ENCODE measurements around the gene CLN6.

CLN6 gene

DNA sequence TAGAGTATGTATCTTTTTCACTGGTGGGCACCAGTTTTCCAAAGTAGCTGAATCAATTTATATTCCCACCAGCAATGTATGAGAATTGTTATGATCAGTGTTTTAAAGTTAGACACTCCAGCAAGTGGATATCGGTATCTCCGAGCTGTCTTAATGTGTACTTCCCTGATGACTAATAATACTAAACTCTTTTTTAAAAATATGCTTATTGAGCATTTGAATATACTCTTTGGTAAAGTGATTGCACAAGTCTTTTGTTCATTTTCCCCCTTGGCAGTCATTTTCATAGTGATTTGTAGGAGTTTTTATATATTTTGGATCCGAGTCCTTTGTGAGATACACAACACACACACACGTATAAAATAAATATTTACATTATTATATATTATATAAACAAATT lies 35.6 kb upstream of the CLN6 start:
- H3K27me3 ChIP-seq (ENCODE audit: insufficient read depth, low read length, poor library complexity, severe bottlenecking), result peaks cover 13% of the 10 kb centered on the region
- no peak overlapping the region for H3K9ac ChIP-seq (ENCODE audit: low read depth, low read length, poor library complexity, severe bottlenecking)
- no peaks in the 10 kb centered on the region for H3K36me3 ChIP-seq (ENCODE audit: insufficient read depth, low read length)
- H2AFZ ChIP-seq (ENCODE audit: low read length), result no peak overlapping the region
- no peaks in the 10 kb centered on the region for H3F3A ChIP-seq (ENCODE audit: low read depth)
- H3K4me3 ChIP-seq (ENCODE audit: low read length, poor library complexity, severe bottlenecking), result no peak overlapping the region
- H3K4me2 ChIP-seq (ENCODE audit: low read depth, low read length, poor library complexity, severe bottlenecking), result no peak overlapping the region
- H3K9me3 ChIP-seq (ENCODE audit: insufficient read depth, low read depth, low read length), result no peaks in the 10 kb centered on the region
- no peaks in the 10 kb centered on the region for H3K4me1 ChIP-seq (ENCODE audit: insufficient read depth, low read length, poor library complexity, severe bottlenecking)
- no peaks in the 10 kb centered on the region for H3K9me2 ChIP-seq (replicated peaks; ENCODE audit: low read depth, low read length)
- H3K79me2 ChIP-seq (ENCODE audit: insufficient read depth, low read length), result no peaks in the 10 kb centered on the region
- TF ChIP-seq EZH2phosphoT487 (IDR thresholded peaks at IDR 0.05; ENCODE audit: borderline replicate concordance), result no peak
- TF ChIP-seq, protein P1, sequence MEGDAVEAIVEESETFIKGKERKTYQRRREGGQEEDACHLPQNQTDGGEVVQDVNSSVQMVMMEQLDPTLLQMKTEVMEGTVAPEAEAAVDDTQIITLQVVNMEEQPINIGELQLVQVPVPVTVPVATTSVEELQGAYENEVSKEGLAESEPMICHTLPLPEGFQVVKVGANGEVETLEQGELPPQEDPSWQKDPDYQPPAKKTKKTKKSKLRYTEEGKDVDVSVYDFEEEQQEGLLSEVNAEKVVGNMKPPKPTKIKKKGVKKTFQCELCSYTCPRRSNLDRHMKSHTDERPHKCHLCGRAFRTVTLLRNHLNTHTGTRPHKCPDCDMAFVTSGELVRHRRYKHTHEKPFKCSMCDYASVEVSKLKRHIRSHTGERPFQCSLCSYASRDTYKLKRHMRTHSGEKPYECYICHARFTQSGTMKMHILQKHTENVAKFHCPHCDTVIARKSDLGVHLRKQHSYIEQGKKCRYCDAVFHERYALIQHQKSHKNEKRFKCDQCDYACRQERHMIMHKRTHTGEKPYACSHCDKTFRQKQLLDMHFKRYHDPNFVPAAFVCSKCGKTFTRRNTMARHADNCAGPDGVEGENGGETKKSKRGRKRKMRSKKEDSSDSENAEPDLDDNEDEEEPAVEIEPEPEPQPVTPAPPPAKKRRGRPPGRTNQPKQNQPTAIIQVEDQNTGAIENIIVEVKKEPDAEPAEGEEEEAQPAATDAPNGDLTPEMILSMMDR (conservative IDR thresholded peaks at IDR 0.05; ENCODE audit: low read length), result no peak
- no peaks in the 10 kb centered on the region for H4K20me1 ChIP-seq (ENCODE audit: insufficient read depth, low read length, poor library complexity, severe bottlenecking)

DNA sequence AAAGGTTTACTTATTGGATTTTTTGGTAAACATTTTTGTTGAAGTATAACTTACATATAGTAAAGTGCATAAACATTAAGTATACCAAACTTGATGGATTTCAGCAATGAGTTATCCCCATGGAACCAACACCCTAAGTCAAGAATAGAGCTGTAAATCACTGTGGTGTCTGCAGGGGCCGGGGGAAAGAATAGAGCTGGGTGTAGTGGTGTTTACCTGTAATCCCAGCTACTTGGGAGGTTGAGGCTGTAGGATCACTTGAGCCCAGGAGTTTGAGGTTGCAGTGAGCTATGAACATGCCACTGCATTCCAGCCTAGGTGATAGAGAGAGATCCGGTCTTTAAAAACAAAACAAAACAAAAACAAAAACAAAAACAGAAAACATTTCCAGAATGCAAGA lies 34.8 kb upstream of the CLN6 start:
- Histone ChIP-seq H2AFZ (ENCODE audit: low read length) (no peak overlapping the region), H3K9ac (ENCODE audit: low read depth, low read length, poor library complexity, severe bottlenecking) (no peak overlapping the region), H3K79me2 (ENCODE audit: insufficient read depth, low read length) (no peaks in the 10 kb centered on the region), H3K9me2 (replicated peaks; ENCODE audit: low read depth, low read length) (no peaks in the 10 kb centered on the region), H3K4me2 (ENCODE audit: low read depth, low read length, poor library complexity, severe bottlenecking) (no peak overlapping the region), H3K9me3 (ENCODE audit: insufficient read depth, low read depth, low read length) (no peaks in the 10 kb centered on the region), H3K27me3 (ENCODE audit: insufficient read depth, low read length, poor library complexity, severe bottlenecking) (peaks cover 13% of the 10 kb centered on the region), H4K20me1 (ENCODE audit: insufficient read depth, low read length, poor library complexity, severe bottlenecking) (no peaks in the 10 kb centered on the region), H3K36me3 (ENCODE audit: insufficient read depth, low read length) (no peaks in the 10 kb centered on the region), H3K4me3 (ENCODE audit: low read length, poor library complexity, severe bottlenecking) (no peak overlapping the region), H3F3A (ENCODE audit: low read depth) (no peaks in the 10 kb centered on the region), H3K4me1 (ENCODE audit: insufficient read depth, low read length, poor library complexity, severe bottlenecking) (no peaks in the 10 kb centered on the region)
- TF ChIP-seq EZH2phosphoT487 (IDR thresholded peaks at IDR 0.05; ENCODE audit: borderline replicate concordance), result no peak
- TF ChIP-seq, protein P1 (conservative IDR thresholded peaks at IDR 0.05; ENCODE audit: low read length), result no peak

DNA sequence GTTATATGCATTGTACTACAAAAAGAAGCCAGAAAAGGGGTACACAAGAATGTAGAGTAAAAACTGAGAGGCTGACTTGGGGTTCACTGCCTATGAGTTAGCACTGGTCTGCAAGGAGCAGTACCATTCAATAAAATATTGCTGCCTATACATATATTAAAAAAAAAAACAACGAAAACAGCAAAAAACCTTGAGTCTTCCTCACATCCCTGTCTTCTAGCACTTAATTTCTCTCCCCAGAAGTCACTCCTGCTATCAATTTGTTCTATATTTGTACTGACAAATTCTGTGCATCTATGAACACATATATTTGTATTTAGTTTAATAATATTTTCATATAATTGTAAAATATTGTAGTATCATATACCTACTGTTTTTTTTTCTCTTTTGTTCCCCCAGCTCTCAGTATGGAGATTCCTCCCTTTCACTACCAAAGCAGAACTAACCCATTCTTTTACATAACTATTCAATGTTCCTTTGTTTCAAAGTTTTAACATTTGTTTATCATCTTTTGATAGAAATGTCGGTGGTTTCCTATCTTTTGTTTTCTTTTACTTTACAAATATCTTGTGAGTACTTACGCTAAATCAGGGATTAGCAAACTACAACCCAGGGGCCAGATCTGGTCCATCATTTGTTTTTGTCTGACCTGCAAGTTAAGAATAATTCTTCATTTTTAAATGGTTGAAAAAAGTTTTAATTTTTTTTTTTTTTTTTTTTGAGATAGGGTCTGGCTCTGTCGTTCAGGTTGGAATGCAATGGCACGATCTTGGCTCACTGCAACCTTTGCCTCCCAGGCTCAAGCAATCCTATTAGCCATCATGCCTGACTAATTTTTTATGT lies 33.2 kb upstream of the CLN6 start:
- H3K4me2 ChIP-seq (ENCODE audit: low read depth, low read length, poor library complexity, severe bottlenecking), result no peak overlapping the region
- H3K4me3 ChIP-seq (ENCODE audit: low read length, poor library complexity, severe bottlenecking), result no peak overlapping the region

More for the DNA sequence above, 33.2 kb upstream of the CLN6 start:
- TF ChIP-seq, protein P1 (conservative IDR thresholded peaks at IDR 0.05; ENCODE audit: low read length), result no peak
- no peak for TF ChIP-seq EZH2phosphoT487 (IDR thresholded peaks at IDR 0.05; ENCODE audit: borderline replicate concordance)
- no peaks in the 10 kb centered on the region for H3K9me3 ChIP-seq (ENCODE audit: insufficient read depth, low read depth, low read length)
- no peaks in the 10 kb centered on the region for H3F3A ChIP-seq (ENCODE audit: low read depth)
- H3K4me1 ChIP-seq (ENCODE audit: insufficient read depth, low read length, poor library complexity, severe bottlenecking), result no peaks in the 10 kb centered on the region
- no peak overlapping the region for H2AFZ ChIP-seq (ENCODE audit: low read length)
- no peaks in the 10 kb centered on the region for H4K20me1 ChIP-seq (ENCODE audit: insufficient read depth, low read length, poor library complexity, severe bottlenecking)
- H3K79me2 ChIP-seq (ENCODE audit: insufficient read depth, low read length), result no peaks in the 10 kb centered on the region
- no peaks in the 10 kb centered on the region for H3K36me3 ChIP-seq (ENCODE audit: insufficient read depth, low read length)
- H3K27me3 ChIP-seq (ENCODE audit: insufficient read depth, low read length, poor library complexity, severe bottlenecking), result peaks cover 13% of the 10 kb centered on the region
- no peaks in the 10 kb centered on the region for H3K9me2 ChIP-seq (replicated peaks; ENCODE audit: low read depth, low read length)
- H3K9ac ChIP-seq (ENCODE audit: low read depth, low read length, poor library complexity, severe bottlenecking), result no peak overlapping the region
